Uterus (tissue), 2 donors: ENCODE data around the gene ENO2.

Experiments
- CTCF ChIP-seq, 4 experiments: fragments of 200-600 bp in 2 of 4; fragments of 450-650 bp in 2 of 4; sonication (generic) in 2 of 4; IDR thresholded peaks; one replicate each; pipeline ENCODE4 v1.5.1; 2016 to 2019; ENCODE audit warnings: antibody characterized with exemption in 4 of 4, mild to moderate bottlenecking in 2 of 4, moderate library complexity in 1 of 4
- POLR2A ChIP-seq, 2 donors: fragments of 450-650 bp; IDR thresholded peaks; one replicate each; pipeline ENCODE4 v1.6.1; 2016; ENCODE audit warnings: antibody characterized with exemption in 2 of 2, mild to moderate bottlenecking in 1 of 2, moderate library complexity in 1 of 2

- no peak for TF ChIP-seq CTCF (IDR thresholded peaks at IDR 0.05)
- no peak for TF ChIP-seq POLR2A (IDR thresholded peaks at IDR 0.05)
Observed at GRCh38 chr12:6970096-6970527, 55.7 kb downstream of the ENO2 start.
